Activated CD4-positive, alpha-beta memory T cell treated with anti-CD3 and anti-CD28 coated beads for 36 hours (primary cell): ENCODE results near the gene SMO. TPM values are rescaled to one million over a fixed set of nuclear protein-coding genes. Genes with fewer than 3 reads are reported as not detected.

Source experiments
- CTCF ChIA-PET: fragments of 350-600 bp; sonication (Branson Sonifier 250); formaldehyde crosslinking; loops from one replicate; lab custom pipeline; 2021; ENCODE audit warnings: antibody characterized with exemption, inconsistent platforms; lab: Charles Lee
- POLR2A ChIA-PET: fragments of 350-600 bp; sonication (Branson Sonifier 250); formaldehyde crosslinking; loops from one replicate; lab custom pipeline; 2021; ENCODE audit warnings: antibody characterized with exemption; lab: Charles Lee
- DNase-seq: peaks from one replicate; pipeline ENCODE4 v3.0.0-alpha.2; 2020
- H3K27ac Mint-ChIP-seq: one replicate; pipeline ENCODE4 v1.8.0; 2021; ENCODE audit warnings: mixed read lengths
- H3K27me3 Mint-ChIP-seq: one replicate; pipeline ENCODE4 v1.8.0; 2021; ENCODE audit warnings: mixed read lengths
- H3K36me3 Mint-ChIP-seq: one replicate; pipeline ENCODE4 v1.8.0; 2021; ENCODE audit warnings: mixed read lengths
- H3K4me1 Mint-ChIP-seq: one replicate; pipeline ENCODE4 v1.8.0; 2021; ENCODE audit warnings: low read depth, mixed read lengths
- H3K4me3 Mint-ChIP-seq: one replicate; pipeline ENCODE4 v1.8.0; 2021; ENCODE audit warnings: mild to moderate bottlenecking, mixed read lengths
- H3K9me3 Mint-ChIP-seq: one replicate; pipeline ENCODE4 v1.8.0; 2021; ENCODE audit warnings: mixed read lengths
- intact Hi-C: fragments of 100-400 bp; cut with micrococcal nuclease; formaldehyde crosslinking; loops from one replicate; pipeline ENCODE4 v1.15.1; 2023
- total RNA-seq, 2 experiments: library from RNA; stranded (reverse); gene quantifications; one replicate each; pipeline ENCODE4 v1.2.3, GENCODE V29; 2021

Gene SMO
- total RNA-seq, 2 experiments from 2014 or later: 0.12 to 0.21 TPM

DNA sequence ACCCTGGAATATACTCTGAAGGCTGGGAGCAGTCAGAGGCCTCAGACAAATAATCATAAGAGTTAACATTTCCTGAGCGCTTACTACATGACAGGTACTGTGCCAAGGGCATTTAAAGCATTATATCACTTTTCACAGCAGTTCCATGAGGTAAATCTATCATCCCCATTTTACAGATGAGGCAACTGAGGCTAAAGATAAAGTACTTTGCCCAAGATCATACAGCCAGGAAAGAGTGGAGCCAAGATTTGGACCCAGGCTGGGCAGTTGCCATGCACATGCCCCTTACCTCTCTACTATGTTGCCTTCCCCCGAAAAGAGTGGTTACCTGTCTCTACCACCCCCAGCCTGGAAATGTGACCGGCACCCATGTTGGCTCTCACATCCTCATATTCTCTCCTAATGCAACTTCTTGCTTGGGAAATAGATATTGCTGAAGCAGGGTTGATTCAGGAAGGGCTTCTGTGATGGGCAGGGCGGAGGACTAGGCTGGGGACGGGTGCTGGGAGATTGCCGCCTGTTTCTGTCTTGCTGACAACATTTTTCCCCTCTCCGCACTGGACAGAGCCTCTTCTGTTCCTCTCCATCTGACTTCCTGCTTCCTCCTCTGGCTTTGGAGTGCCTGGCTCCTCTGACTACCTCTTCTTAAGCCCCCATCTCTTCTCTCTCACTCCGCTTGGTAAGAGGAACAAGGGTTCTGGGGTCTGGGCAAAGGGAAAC is 13.8 kb downstream of the SMO start:
- H3K4me1 Mint-ChIP-seq: no peaks in the 10 kb centered on the region
- no peak overlapping the region for H3K4me3 Mint-ChIP-seq
- DNase-seq: no peak
- no peaks in the 10 kb centered on the region for H3K9me3 Mint-ChIP-seq
- POLR2A ChIA-PET: no interaction called here
- CTCF ChIA-PET: interaction anchor here (0.6 to 0.7 kb wide), 2 partner anchors 39 to 58 kb away, joined by 3 read pairs; no protein-coding TSS in a partner anchor
- H3K27me3 Mint-ChIP-seq: peaks cover 4% of the 10 kb centered on the region
- intact Hi-C loops: no loop called here
- H3K36me3 Mint-ChIP-seq: no peaks in the 10 kb centered on the region
- no peak overlapping the region for H3K27ac Mint-ChIP-seq

DNA sequence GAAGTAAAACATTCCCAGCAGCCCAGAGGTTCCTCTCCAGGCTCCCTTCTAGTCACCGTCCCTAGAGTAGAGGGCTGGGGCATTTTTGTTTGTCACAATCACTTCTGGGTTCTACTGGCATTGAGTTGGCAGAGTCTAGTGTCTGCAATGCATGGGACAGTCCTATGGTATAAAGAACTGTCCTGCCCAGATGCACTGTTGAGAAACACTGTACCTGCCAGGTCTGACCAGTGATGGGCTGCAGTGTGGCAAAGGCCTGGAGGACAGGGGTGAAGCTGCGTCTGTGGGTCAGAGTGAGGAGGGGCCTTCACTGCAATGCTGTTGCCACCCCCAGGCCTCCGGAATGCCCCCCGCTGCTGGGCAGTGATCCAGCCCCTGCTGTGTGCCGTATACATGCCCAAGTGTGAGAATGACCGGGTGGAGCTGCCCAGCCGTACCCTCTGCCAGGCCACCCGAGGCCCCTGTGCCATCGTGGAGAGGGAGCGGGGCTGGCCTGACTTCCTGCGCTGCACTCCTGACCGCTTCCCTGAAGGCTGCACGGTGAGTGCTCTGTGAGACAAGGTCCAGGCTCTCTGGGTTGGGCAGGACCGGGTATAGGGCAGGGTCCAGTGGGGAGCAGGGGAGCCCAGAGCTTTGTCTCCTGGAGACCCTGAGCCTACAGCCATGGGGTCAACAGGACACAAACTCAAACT is 14.8 kb downstream of the SMO start:
- Mint-ChIP-seq H3K4me1 (no peaks in the 10 kb centered on the region), H3K27me3 (peaks cover 3% of the 10 kb centered on the region), H3K4me3 (no peak overlapping the region), H3K9me3 (no peaks in the 10 kb centered on the region), H3K27ac (no peak overlapping the region), H3K36me3 (no peaks in the 10 kb centered on the region)
- ChIA-PET POLR2A (no interaction called here), CTCF (interaction anchor here (0.7 to 1.5 kb wide), 3 partner anchors 15 to 40 kb away, joined by 3 to 4 read pairs (median 3); no protein-coding TSS in a partner anchor)
- intact Hi-C loops: no loop called here
- DNase-seq: no peak

DNA sequence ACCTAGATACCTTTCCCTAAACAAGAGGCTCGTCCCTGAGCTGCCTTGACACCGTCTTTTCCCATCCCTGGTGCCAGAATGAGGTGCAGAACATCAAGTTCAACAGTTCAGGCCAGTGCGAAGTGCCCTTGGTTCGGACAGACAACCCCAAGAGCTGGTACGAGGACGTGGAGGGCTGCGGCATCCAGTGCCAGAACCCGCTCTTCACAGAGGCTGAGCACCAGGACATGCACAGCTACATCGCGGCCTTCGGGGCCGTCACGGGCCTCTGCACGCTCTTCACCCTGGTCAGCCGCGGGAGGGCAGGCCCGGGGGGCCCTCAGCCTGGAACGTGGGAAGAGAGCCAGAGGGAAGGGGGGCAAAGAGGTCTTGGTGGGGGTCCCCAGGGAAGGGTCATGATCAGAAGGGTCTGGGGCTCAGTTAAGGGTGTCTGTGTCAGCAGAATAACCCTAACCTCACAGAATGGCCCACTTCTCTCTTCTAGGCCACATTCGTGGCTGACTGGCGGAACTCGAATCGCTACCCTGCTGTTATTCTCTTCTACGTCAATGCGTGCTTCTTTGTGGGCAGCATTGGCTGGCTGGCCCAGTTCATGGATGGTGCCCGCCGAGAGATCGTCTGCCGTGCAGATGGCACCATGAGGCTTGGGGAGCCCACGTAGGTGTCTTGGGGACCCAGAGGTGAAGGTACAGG is 16.8 kb downstream of the SMO start:
- no peaks in the 10 kb centered on the region for H3K4me1 Mint-ChIP-seq
- H3K4me3 Mint-ChIP-seq: no peak overlapping the region
- intact Hi-C loops: no loop called here
- CTCF ChIA-PET: interaction anchor here (0.6 to 7.0 kb wide), 2 partner anchors 13 to 482 kb away, joined by 3 to 31 read pairs; no protein-coding TSS in a partner anchor
- peaks cover 2% of the 10 kb centered on the region for H3K27me3 Mint-ChIP-seq
- no peaks in the 10 kb centered on the region for H3K9me3 Mint-ChIP-seq
- no peak overlapping the region for H3K27ac Mint-ChIP-seq
- no peaks in the 10 kb centered on the region for H3K36me3 Mint-ChIP-seq
- no peak for DNase-seq
- POLR2A ChIA-PET: no interaction called here

GRCh38 chr7:129205987-129206785 is 17.8 kb downstream of the SMO start:
- CTCF ChIA-PET: interaction anchor here (1.6 to 7.0 kb wide), 2 partner anchors 12 to 40 kb away, joined by 5 to 31 read pairs; no protein-coding TSS in a partner anchor

DNA sequence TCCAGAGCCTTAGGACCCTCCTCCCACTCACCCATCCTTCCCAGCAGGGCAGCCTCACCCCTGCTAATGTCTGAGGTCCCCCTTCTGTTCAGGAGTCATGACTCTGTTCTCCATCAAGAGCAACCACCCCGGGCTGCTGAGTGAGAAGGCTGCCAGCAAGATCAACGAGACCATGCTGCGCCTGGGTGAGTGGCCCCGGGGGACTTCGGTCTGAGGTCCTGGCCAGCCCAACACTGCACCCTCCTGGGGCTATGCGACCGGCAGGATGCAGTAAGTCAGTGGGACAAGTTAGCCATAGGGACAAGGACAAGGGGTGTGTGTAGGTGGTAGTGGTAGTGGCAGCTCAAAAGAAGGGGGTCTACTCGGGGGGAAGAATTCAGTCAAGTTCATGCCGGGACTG is 20.2 kb downstream of the SMO start:
- DNase-seq: no peak
- no peak overlapping the region for H3K27ac Mint-ChIP-seq
- H3K4me3 Mint-ChIP-seq: no peak overlapping the region
- no peaks in the 10 kb centered on the region for H3K36me3 Mint-ChIP-seq
- ChIA-PET POLR2A (no interaction called here), CTCF (interaction anchor here (1.0 to 7.0 kb wide), 5 partner anchors 9 to 52 kb away, joined by 3 to 66 read pairs (median 5); no protein-coding TSS in a partner anchor)
- no peaks in the 10 kb centered on the region for H3K4me1 Mint-ChIP-seq
- H3K27me3 Mint-ChIP-seq: peaks cover 4% of the 10 kb centered on the region
- intact Hi-C loops: no loop called here
- no peaks in the 10 kb centered on the region for H3K9me3 Mint-ChIP-seq

More at GRCh38 chr7:129205987-129206785, 17.8 kb downstream of the SMO start:
- Mint-ChIP-seq H3K27me3 (peaks cover 6% of the 10 kb centered on the region), H3K4me1 (no peaks in the 10 kb centered on the region), H3K27ac (no peak overlapping the region), H3K36me3 (no peaks in the 10 kb centered on the region), H3K9me3 (no peaks in the 10 kb centered on the region), H3K4me3 (no peak overlapping the region)
- no peak for DNase-seq
- intact Hi-C loops: no loop called here
- POLR2A ChIA-PET: no interaction called here

GRCh38 chr7:129209067-129209926 is 20.9 kb downstream of the SMO start:
- POLR2A ChIA-PET: no interaction called here
- no peaks in the 10 kb centered on the region for H3K36me3 Mint-ChIP-seq
- H3K4me3 Mint-ChIP-seq: no peak overlapping the region

DNA sequence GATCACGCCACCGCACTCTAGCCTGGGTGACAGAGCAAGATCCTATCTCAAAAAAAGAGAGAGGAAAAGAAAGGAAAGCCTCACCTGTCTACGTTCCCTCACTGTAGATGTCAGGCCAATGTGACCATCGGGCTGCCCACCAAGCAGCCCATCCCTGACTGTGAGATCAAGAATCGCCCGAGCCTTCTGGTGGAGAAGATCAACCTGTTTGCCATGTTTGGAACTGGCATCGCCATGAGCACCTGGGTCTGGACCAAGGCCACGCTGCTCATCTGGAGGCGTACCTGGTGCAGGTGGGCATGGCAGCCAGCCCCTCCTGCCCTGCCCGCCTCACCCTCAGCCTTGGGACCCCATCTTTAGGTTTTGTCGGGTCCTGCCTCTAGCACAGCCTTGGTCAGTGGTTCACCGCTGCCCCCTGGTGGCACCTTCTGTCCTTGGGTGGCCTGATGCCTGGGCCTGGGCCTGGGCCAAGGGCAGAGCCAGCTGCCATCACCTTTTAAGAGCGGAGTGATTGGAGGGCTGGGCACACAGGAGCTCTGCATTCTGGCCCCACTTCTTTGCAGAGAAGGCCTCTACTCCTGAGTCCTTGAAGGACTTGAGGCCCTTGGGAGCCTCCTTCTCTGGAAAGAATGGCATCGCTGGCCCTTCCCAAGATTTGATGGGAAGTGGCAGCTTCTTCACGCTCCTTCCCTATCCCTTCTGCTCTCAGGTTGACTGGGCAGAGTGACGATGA is 22.0 kb downstream of the SMO start:
- no peaks in the 10 kb centered on the region for H3K9me3 Mint-ChIP-seq
- intact Hi-C loops: loop anchor here (1.0 to 5.0 kb wide), 3 partner anchors 46 to 308 kb away; no protein-coding TSS in a partner anchor
- no peak overlapping the region for H3K27ac Mint-ChIP-seq
- peaks cover 4% of the 10 kb centered on the region for H3K27me3 Mint-ChIP-seq
- ChIA-PET POLR2A (no interaction called here), CTCF (interaction anchor here (0.7 to 7.0 kb wide), 22 partner anchors 8 to 437 kb away, joined by 3 to 66 read pairs (median 4); partner anchors contain the start of gene AHCYL2)
- H3K36me3 Mint-ChIP-seq: no peaks in the 10 kb centered on the region
- H3K4me1 Mint-ChIP-seq: no peaks in the 10 kb centered on the region
- H3K4me3 Mint-ChIP-seq: no peak overlapping the region
- peak; percentile 82 for DNase-seq

More at GRCh38 chr7:129209067-129209926, 20.9 kb downstream of the SMO start:
- H3K9me3 Mint-ChIP-seq: no peaks in the 10 kb centered on the region
- DNase-seq: no peak
- peaks cover 4% of the 10 kb centered on the region for H3K27me3 Mint-ChIP-seq
- no peaks in the 10 kb centered on the region for H3K4me1 Mint-ChIP-seq
- intact Hi-C loops: no loop called here
- H3K27ac Mint-ChIP-seq: no peak overlapping the region
- CTCF ChIA-PET: interaction anchor here (0.6 to 7.0 kb wide), 12 partner anchors 9 to 78 kb away, joined by 3 to 66 read pairs (median 4); no protein-coding TSS in a partner anchor

- Mint-ChIP-seq H3K4me3 (no peak overlapping the region), H3K27ac (no peak overlapping the region), H3K27me3 (peaks cover 4% of the 10 kb centered on the region), H3K4me1 (no peaks in the 10 kb centered on the region), H3K9me3 (no peaks in the 10 kb centered on the region), H3K36me3 (no peaks in the 10 kb centered on the region)
- CTCF ChIA-PET: interaction anchor here (0.7 to 7.0 kb wide), 19 partner anchors 7 to 436 kb away, joined by 3 to 66 read pairs (median 5); partner anchors contain the start of gene AHCYL2
- POLR2A ChIA-PET: no interaction called here
- intact Hi-C loops: loop anchor here (1.0 to 5.0 kb wide), 3 partner anchors 47 to 309 kb away; no protein-coding TSS in a partner anchor
- no peak for DNase-seq
These were observed 22.5 kb downstream of the SMO start for GRCh38 chr7:129210989-129211312.

- no peaks in the 10 kb centered on the region for H3K4me1 Mint-ChIP-seq
- POLR2A ChIA-PET: no interaction called here
- DNase-seq: no peak
- intact Hi-C loops: loop anchor here (5.0 kb wide), 2 partner anchors 120 to 310 kb away; no protein-coding TSS in a partner anchor
- H3K9me3 Mint-ChIP-seq: no peaks in the 10 kb centered on the region
- no peak overlapping the region for H3K4me3 Mint-ChIP-seq
- peaks cover 4% of the 10 kb centered on the region for H3K27me3 Mint-ChIP-seq
- H3K36me3 Mint-ChIP-seq: no peaks in the 10 kb centered on the region
- no peak overlapping the region for H3K27ac Mint-ChIP-seq
- CTCF ChIA-PET: interaction anchor here (0.6 to 4.0 kb wide), 4 partner anchors 16 to 120 kb away, joined by 3 to 66 read pairs (median 4); no protein-coding TSS in a partner anchor
These were observed 23.7 kb downstream of the SMO start for GRCh38 chr7:129212126-129212525.

DNA sequence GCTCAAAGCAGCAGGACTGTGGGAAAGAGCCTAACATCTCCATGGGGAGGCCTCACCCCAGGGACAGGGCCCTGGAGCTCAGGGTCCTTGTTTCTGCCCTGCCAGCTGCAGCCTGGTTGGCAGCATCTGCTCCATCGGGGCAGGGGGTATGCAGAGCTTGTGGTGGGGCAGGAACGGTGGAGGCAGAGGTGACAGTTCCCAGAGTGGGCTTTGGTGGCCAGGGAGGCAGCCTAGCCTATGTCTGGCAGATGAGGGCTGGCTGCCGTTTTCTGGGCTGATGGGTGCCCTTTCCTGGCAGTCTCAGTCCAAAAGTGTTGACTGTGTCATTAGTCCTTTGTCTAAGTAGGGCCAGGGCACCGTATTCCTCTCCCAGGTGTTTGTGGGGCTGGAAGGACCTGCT is 24.2 kb downstream of the SMO start:
- H3K27ac Mint-ChIP-seq: no peak overlapping the region
- H3K36me3 Mint-ChIP-seq: no peaks in the 10 kb centered on the region
- H3K9me3 Mint-ChIP-seq: no peaks in the 10 kb centered on the region
- POLR2A ChIA-PET: no interaction called here
- CTCF ChIA-PET: interaction anchor here (0.8 to 3.0 kb wide), 2 partner anchors 49 to 86 kb away, joined by 3 to 15 read pairs; no protein-coding TSS in a partner anchor
- no peak for DNase-seq
- no peak overlapping the region for H3K4me3 Mint-ChIP-seq
- no peaks in the 10 kb centered on the region for H3K4me1 Mint-ChIP-seq
- intact Hi-C loops: loop anchor here (5.0 kb wide), 2 partner anchors 120 to 310 kb away; no protein-coding TSS in a partner anchor
- peaks cover 4% of the 10 kb centered on the region for H3K27me3 Mint-ChIP-seq
